Measurements from ENCODE around the gene ACO2.

ACO2 gene

DNA sequence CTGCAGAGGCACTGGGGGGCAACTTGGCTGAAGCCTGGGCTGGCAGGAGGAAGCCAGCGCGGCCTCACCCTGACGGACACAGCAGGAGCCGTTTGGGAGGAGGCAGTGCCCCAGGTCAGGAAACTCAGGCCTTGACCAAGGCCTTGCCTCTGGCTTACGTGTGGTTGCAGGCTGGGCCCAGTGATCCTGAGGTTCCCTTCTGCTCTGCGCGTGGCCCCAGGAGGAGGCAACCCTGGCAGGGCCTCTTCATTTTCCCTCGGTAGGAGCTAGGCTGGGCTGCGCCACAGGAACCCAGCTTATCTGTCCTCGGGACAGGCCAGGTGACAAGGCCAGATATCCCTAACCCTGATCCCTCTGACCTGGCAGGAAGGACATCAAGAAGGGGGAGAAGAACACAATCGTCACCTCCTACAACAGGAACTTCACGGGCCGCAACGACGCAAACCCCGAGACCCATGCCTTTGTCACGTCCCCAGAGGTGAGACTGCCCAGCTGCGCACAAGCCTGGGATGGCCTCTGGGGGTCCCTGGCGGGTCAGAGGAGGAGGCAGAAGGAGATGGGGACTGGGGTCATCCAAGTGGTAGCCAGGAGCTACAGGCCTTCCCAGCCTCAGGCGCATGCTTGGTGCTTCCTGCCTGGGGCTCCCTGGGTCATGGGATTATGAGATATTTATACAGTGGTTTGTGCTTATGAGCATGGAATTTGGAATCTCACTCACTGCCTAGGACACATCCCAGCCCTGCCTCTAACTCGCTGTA is 54.7 kb downstream of the ACO2 start:
- Histone ChIP-seq H3K4me3 (ENCODE audit: low read depth, low read length) (no peak overlapping the region), H3K27ac (0 out of 2 replicates have a peak overlapping the region, but pooled peaks have one; percentile 7), H3K27me3 (ENCODE audit: insufficient read depth, low read depth, severe bottlenecking) (no peaks in the 10 kb centered on the region), H3K9me3 (ENCODE audit: severe bottlenecking) (no peaks in the 10 kb centered on the region), H3K36me3 (peaks cover 63% of the 10 kb centered on the region)
- TF ChIP-seq, protein P1, sequence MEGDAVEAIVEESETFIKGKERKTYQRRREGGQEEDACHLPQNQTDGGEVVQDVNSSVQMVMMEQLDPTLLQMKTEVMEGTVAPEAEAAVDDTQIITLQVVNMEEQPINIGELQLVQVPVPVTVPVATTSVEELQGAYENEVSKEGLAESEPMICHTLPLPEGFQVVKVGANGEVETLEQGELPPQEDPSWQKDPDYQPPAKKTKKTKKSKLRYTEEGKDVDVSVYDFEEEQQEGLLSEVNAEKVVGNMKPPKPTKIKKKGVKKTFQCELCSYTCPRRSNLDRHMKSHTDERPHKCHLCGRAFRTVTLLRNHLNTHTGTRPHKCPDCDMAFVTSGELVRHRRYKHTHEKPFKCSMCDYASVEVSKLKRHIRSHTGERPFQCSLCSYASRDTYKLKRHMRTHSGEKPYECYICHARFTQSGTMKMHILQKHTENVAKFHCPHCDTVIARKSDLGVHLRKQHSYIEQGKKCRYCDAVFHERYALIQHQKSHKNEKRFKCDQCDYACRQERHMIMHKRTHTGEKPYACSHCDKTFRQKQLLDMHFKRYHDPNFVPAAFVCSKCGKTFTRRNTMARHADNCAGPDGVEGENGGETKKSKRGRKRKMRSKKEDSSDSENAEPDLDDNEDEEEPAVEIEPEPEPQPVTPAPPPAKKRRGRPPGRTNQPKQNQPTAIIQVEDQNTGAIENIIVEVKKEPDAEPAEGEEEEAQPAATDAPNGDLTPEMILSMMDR (IDR thresholded peaks at IDR 0.05; ENCODE audit: low read depth, low read length) = peak; percentile 30; the same call in 1 of the 2 replicates
- peak; percentile 22 for DNase-seq

DNA sequence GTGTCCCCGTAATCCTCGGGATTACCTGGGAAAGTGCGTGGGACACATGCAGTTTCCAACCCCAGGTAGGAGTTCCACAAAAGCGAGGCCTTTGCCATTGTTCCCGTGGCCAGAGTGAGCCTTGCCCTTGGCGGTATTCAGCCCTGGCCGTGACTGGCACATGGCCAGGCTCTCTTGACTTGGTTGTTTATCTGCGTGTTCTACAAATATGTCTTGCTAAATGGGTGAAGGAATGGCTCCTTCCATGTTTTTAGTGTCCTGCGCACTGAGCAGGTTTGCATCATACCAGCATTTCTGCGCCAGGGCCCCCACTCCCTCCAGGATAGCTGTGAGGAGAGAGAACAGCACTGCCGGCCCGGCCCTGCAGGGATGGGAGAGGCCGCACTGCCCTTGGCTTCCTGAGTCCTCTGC is 55.3 kb downstream of the ACO2 start:
- Histone ChIP-seq H3K27me3 (ENCODE audit: insufficient read depth, low read depth, severe bottlenecking) (no peaks in the 10 kb centered on the region), H3K4me3 (ENCODE audit: low read depth, low read length) (no peak overlapping the region), H3K27ac (no peak overlapping the region; the same call in 1 of the 2 replicates), H3K36me3 (peaks cover 69% of the 10 kb centered on the region), H3K9me3 (ENCODE audit: severe bottlenecking) (no peaks in the 10 kb centered on the region)
- no peak for DNase-seq
- TF ChIP-seq, protein P1 (IDR thresholded peaks at IDR 0.05; ENCODE audit: low read depth, low read length) = no peak

DNA sequence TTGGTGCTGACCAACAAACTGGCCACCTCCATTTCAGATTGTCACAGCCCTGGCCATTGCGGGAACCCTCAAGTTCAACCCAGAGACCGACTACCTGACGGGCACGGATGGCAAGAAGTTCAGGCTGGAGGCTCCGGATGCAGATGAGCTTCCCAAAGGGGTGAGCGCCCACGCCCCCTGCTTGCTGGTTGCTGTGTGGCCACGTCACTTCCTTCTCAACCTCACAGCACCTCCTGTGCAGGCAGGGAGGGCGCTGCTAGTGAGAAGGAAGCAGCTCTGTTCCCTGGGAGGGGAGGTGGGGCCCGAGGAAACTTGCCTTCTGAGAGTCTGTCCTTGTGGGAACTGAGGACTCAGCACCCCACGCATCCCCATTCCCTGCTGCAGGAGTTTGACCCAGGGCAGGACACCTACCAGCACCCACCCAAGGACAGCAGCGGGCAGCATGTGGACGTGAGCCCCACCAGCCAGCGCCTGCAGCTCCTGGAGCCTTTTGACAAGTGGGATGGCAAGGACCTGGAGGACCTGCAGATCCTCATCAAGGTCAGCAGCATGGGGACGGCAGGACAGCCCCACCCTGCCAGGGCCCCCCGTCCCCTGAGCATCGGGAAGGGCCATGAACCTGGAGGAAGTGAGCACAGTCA is 56.0 kb downstream of the ACO2 start:
- no peak overlapping the region; the same call in 1 of the 2 replicates for H3K27ac ChIP-seq
- no peak overlapping the region for H3K4me3 ChIP-seq (ENCODE audit: low read depth, low read length)
- H3K27me3 ChIP-seq (ENCODE audit: insufficient read depth, low read depth, severe bottlenecking) = no peaks in the 10 kb centered on the region
- DNase-seq = peak; percentile 48
- TF ChIP-seq, protein P1 (IDR thresholded peaks at IDR 0.05; ENCODE audit: low read depth, low read length) = peak; percentile 15; the same call in 1 of the 2 replicates
- H3K9me3 ChIP-seq (ENCODE audit: severe bottlenecking) = no peaks in the 10 kb centered on the region
- H3K36me3 ChIP-seq = peaks cover 72% of the 10 kb centered on the region

DNA sequence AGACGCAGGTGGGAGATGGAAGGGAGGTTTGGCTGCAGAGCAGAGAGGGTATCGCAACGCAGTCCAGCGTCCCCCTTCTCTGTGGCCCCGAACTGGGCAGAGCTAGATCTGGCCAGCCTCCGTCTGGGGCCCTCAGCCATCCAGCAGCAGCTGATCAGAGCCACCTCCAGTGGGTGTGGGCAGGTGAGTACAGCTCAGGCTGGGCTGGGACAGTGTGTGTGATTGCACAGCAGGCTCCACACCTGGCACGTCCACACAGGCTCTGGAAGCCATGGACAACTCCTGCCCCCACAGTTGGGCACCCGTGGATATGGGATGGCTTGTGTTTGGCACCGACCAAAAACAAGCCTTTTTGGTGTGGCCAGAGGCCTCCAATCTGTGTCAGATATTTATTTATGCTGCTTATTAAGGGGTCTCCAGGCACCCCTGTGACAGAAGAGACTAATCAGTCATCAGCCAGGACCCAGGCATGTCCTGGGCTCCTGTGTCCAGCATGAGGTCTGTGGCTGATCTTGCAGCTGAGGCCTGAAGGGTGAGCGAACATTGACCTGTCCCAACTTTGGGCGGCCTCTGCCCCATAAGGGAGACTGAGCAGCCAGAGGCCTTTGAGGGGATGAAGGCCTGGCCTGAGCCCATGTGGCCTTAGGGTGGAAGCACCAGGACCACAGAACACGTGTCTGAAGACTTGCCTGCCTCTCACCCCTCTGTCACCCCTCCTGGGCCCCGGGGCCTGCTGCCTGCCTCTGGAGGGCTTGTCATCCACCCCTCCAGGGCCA is 56.7 kb downstream of the ACO2 start:
- H3K36me3 ChIP-seq = peaks cover 74% of the 10 kb centered on the region
- DNase-seq = peak; percentile 16
- H3K27ac ChIP-seq = no peak overlapping the region
- H3K4me3 ChIP-seq (ENCODE audit: low read depth, low read length) = no peak overlapping the region
- no peaks in the 10 kb centered on the region for H3K9me3 ChIP-seq (ENCODE audit: severe bottlenecking)
- TF ChIP-seq, protein P1 (IDR thresholded peaks at IDR 0.05; ENCODE audit: low read depth, low read length) = no peak
- H3K27me3 ChIP-seq (ENCODE audit: insufficient read depth, low read depth, severe bottlenecking) = no peaks in the 10 kb centered on the region

DNA sequence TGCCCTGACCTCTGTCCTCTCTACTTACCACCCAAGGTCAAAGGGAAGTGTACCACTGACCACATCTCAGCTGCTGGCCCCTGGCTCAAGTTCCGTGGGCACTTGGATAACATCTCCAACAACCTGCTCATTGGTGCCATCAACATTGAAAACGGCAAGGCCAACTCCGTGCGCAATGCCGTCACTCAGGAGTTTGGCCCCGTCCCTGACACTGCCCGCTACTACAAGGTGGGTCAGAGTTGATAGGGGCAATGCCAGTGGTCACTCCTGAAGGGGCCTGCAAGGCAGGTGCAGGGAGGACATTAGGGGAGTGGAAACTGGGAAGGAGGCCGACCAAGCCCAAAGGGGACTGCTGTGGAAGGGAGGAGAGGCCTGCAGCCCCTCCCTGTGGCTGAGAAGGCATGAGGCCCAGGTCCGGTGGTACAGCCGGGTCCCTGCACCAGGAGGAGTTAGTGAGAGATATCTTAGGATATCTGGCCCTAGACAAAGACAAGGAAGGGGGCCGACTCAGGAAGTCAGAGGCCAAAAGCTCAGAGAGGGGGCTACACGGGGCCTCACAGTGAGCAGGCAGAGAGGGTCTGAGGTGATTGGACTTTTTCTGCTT is 57.4 kb downstream of the ACO2 start:
- TF ChIP-seq, protein P1 (IDR thresholded peaks at IDR 0.05; ENCODE audit: low read depth, low read length) = no peak
- H3K9me3 ChIP-seq (ENCODE audit: severe bottlenecking) = no peaks in the 10 kb centered on the region
- no peak for DNase-seq
- H3K27me3 ChIP-seq (ENCODE audit: insufficient read depth, low read depth, severe bottlenecking) = no peaks in the 10 kb centered on the region
- H3K4me3 ChIP-seq (ENCODE audit: low read depth, low read length) = no peak overlapping the region
- peaks cover 81% of the 10 kb centered on the region for H3K36me3 ChIP-seq
- peak overlapping the region; percentile 36; the same call in 1 of the 2 replicates for H3K27ac ChIP-seq
